Skeletal muscle cell (primary cell): ENCODE data around the gene GSK3A.
A peak's percentile ranks its signal among the peaks of the same experiment; 100 is the strongest.

ENCODE experiments used
- DNase-seq: peaks from one replicate; pipeline ENCODE4 v3.0.0-alpha.2; 2010; ENCODE audit warnings: low read depth
- H3K4me3 ChIP-seq: 2 replicates; pipeline ENCODE4 v1.5.1; 2011; ENCODE audit warnings: low read depth, mild to moderate bottlenecking, control low read depth, low read length, moderate library complexity

Gene GSK3A

DNA sequence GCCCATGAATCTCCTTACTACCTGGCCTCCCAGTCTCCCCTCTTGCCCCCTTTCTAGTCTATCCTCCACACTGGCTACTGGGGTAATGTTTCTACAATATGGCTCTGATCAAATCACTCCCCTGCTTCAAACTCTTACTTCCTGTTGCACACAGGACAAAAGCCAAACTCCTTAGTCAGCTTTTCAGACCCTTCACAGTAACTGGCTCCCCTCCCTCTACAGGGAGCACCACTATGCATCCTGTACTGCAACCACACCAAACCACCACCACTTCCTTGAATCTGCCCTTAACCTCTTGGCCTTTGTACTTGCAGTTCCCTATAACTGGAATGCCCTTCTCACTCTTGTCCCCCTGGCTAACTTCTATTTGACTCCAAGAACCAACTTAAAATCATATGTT is 57.1 kb downstream of the GSK3A start:
- H3K4me3 ChIP-seq, result no peak overlapping the region
- DNase-seq, result no peak

DNA sequence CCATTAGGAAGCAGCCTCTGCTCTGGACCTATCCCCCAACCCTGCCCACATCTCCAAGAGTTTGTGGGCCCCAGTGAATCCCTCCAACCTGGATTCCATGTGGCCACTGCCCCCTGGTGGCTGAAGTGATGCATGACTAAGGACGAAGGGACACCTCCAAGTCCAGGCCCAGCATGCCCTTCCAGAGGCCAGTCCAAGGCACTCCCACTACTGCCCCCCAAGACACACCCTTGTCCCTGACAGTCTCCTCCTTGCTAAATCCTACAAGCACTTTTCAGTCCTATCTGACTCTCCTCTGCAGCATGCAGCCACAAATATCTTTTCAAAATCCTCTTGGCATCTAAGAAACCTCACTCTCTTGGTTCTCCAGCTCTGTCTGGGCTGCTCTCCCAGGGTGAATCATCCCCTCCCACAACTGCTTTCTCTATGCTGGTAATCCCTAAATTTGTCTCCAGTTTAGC is 58.0 kb downstream of the GSK3A start:
- no peak overlapping the region for H3K4me3 ChIP-seq
- peak; percentile 39 for DNase-seq
